ENCODE data around the gene ZMIZ1. TPM values are rescaled to one million over a fixed set of nuclear protein-coding genes. Genes with fewer than 3 reads are reported as not detected.
A peak's percentile ranks its signal among the peaks of the same experiment; 100 is the strongest.
"Not testable (repeated sequence)": the region's sequence is repeated elsewhere in the genome, so short reads cannot be mapped to it uniquely, and the experiment has no call there.

Gene ZMIZ1
- total RNA-seq, 4 donors from 2014 or later = 71.9 to 104 (median 79.5) TPM

GRCh38 chr10:79034271-79034876 lies 34.4 kb upstream of the ZMIZ1 start:
- H3K4me1 ChIP-seq = no peaks in the 10 kb centered on the region
- peak; percentile 11 to 48 for DNase-seq (ENCODE audit: low spot score in 2 of 2)
- H3K4me3 ChIP-seq = no peak overlapping the region
- H3K27me3 ChIP-seq = no peaks in the 10 kb centered on the region
- H3K9me3 ChIP-seq = no peaks in the 10 kb centered on the region
- no peaks in the 10 kb centered on the region for H3K36me3 ChIP-seq
- H3K27ac ChIP-seq = no peak overlapping the region
- no peak for TF ChIP-seq EP300 (IDR thresholded peaks at IDR 0.05)
- TF ChIP-seq POLR2AphosphoS5 (IDR thresholded peaks at IDR 0.05) = no peak
- no peak for TF ChIP-seq CTCF (IDR thresholded peaks at IDR 0.05)
- TF ChIP-seq POLR2A (IDR thresholded peaks at IDR 0.05) = no peak
- WGBS = 95% methylated on average over 9 of the region's 9 CpGs

GRCh38 chr10:79036416-79036815 lies 32.4 kb upstream of the ZMIZ1 start:
- DNase-seq (ENCODE audit: low spot score in 2 of 2) = peak; percentile 17 to 49
- 97% methylated on average over 6 of the region's 6 CpGs for WGBS
- H3K36me3 ChIP-seq, H3K27me3 ChIP-seq, H3K4me1 ChIP-seq, H3K4me3 ChIP-seq, H3K27ac ChIP-seq, H3K9me3 ChIP-seq: not testable (repeated sequence)

- 92% methylated on average over 1 of the region's 1 CpG for WGBS
- no peak for TF ChIP-seq POLR2A (IDR thresholded peaks at IDR 0.05)
- no peak for TF ChIP-seq POLR2AphosphoS5 (IDR thresholded peaks at IDR 0.05)
- TF ChIP-seq EP300 (IDR thresholded peaks at IDR 0.05) = no peak
- no peak for TF ChIP-seq CTCF (IDR thresholded peaks at IDR 0.05)
- no peaks in the 10 kb centered on the region for H3K4me1 ChIP-seq
- DNase-seq (ENCODE audit: low spot score in 2 of 2) = no peak
- no peaks in the 10 kb centered on the region for H3K9me3 ChIP-seq
- no peak overlapping the region for H3K27ac ChIP-seq
- H3K4me3 ChIP-seq = no peak overlapping the region
- no peaks in the 10 kb centered on the region for H3K36me3 ChIP-seq
- H3K27me3 ChIP-seq = no peaks in the 10 kb centered on the region
Observed at GRCh38 chr10:79038104-79038840, 30.5 kb upstream of the ZMIZ1 start.

- no peak overlapping the region for H3K27ac ChIP-seq
- peak; percentile 42 to 69 for DNase-seq (ENCODE audit: low spot score in 2 of 2)
- WGBS = 80% methylated on average over 5 of the region's 5 CpGs
- no peaks in the 10 kb centered on the region for H3K9me3 ChIP-seq
- TF ChIP-seq CTCF (IDR thresholded peaks at IDR 0.05) (no peak), POLR2AphosphoS5 (IDR thresholded peaks at IDR 0.05) (no peak), EP300 (IDR thresholded peaks at IDR 0.05) (no peak), POLR2A (IDR thresholded peaks at IDR 0.05) (no peak)
- no peaks in the 10 kb centered on the region for H3K27me3 ChIP-seq
- H3K4me1 ChIP-seq = no peaks in the 10 kb centered on the region
- H3K36me3 ChIP-seq = no peaks in the 10 kb centered on the region
- no peak overlapping the region for H3K4me3 ChIP-seq
Observed at GRCh38 chr10:79038841-79039201, 29.9 kb upstream of the ZMIZ1 start.

- WGBS = 59% methylated on average over 3 of the region's 3 CpGs
Observed at GRCh38 chr10:79042639-79043411, 25.9 kb upstream of the ZMIZ1 start.

More at GRCh38 chr10:79042639-79043411, 25.9 kb upstream of the ZMIZ1 start:
- no peaks in the 10 kb centered on the region for H3K27me3 ChIP-seq
- peaks cover 4% of the 10 kb centered on the region for H3K4me1 ChIP-seq
- TF ChIP-seq POLR2AphosphoS5 (IDR thresholded peaks at IDR 0.05) (no peak), EP300 (IDR thresholded peaks at IDR 0.05) (no peak), CTCF (IDR thresholded peaks at IDR 0.05) (no peak), POLR2A (IDR thresholded peaks at IDR 0.05) (no peak)
- no peaks in the 10 kb centered on the region for H3K36me3 ChIP-seq
- H3K27ac ChIP-seq = no peak overlapping the region
- no peak for DNase-seq (ENCODE audit: low spot score in 2 of 2)
- H3K4me3 ChIP-seq = no peak overlapping the region
- no peaks in the 10 kb centered on the region for H3K9me3 ChIP-seq

Measured in suprapubic skin (tissue), 4 donors.